Ishikawa (cell line): ENCODE measurements around the gene PDCL2.

Experiments
- CEBPB ChIP-seq: IDR thresholded peaks from 2 replicates; pipeline ENCODE4 v1.6.1; 2012
- CREB1 ChIP-seq: IDR thresholded peaks from 2 replicates; pipeline ENCODE4 v1.6.1; 2012; ENCODE audit warnings: low read depth
- EP300 ChIP-seq: IDR thresholded peaks from 2 replicates; pipeline ENCODE4 v1.6.1; 2012; ENCODE audit warnings: borderline replicate concordance
- FOXM1 ChIP-seq: IDR thresholded peaks from 2 replicates; pipeline ENCODE4 v1.6.1; 2012; ENCODE audit warnings: low read depth, borderline replicate concordance
- NFIC ChIP-seq: IDR thresholded peaks from 2 replicates; pipeline ENCODE4 v1.6.1; 2012
- RAD21 ChIP-seq: IDR thresholded peaks from 2 replicates; pipeline ENCODE4 v1.6.1; 2012; ENCODE audit warnings: low read depth
- TAF1 ChIP-seq: IDR thresholded peaks from 2 replicates; pipeline ENCODE4 v1.6.1; 2012; ENCODE audit warnings: low read depth, mild to moderate bottlenecking
- TCF12 ChIP-seq: IDR thresholded peaks from 2 replicates; pipeline ENCODE4 v1.6.1; 2012; ENCODE audit warnings: low read depth
- TEAD4 ChIP-seq: IDR thresholded peaks from 2 replicates; pipeline ENCODE4 v1.6.1; 2012
- YY1 ChIP-seq: IDR thresholded peaks from 2 replicates; pipeline ENCODE4 v1.6.1; 2012; ENCODE audit warnings: low read depth
- ZBTB7A ChIP-seq: IDR thresholded peaks from 2 replicates; pipeline ENCODE4 v1.6.1; 2012; ENCODE audit warnings: low read depth
- TF ChIP-seq, protein P1 (sequence below): IDR thresholded peaks from 2 replicates; pipeline ENCODE4 v1.6.1; 2012
- TF ChIP-seq, protein P2 (sequence below): IDR thresholded peaks from 2 replicates; pipeline ENCODE4 v1.6.1; 2012; ENCODE audit warnings: low read depth, mild to moderate bottlenecking
- TF ChIP-seq, protein P3 (sequence below): IDR thresholded peaks from 2 replicates; pipeline ENCODE4 v1.6.1; 2012

DNA sequence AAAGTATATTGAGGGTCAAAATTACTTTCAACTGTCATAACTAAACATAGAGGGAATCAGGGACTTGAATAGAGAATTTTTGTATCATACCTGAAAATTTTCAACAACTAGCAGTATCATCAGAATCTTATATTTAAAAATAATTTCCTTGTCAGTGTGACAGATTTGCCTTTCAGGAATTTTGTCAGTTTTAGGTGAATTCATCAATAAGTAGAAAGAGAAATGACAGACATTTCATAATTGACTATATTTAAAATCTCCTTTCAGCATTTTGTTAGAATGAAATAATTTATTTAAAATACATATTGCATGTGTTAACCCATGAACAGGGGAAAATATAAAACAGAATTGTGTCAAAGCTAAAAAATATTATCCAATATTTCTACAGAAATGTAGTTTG lies 8.6 kb upstream of the PDCL2 start:
- TF ChIP-seq, protein P1, sequence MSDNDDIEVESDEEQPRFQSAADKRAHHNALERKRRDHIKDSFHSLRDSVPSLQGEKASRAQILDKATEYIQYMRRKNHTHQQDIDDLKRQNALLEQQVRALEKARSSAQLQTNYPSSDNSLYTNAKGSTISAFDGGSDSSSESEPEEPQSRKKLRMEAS = no peak
- no peak for TF ChIP-seq EP300
- TF ChIP-seq, protein P2, sequence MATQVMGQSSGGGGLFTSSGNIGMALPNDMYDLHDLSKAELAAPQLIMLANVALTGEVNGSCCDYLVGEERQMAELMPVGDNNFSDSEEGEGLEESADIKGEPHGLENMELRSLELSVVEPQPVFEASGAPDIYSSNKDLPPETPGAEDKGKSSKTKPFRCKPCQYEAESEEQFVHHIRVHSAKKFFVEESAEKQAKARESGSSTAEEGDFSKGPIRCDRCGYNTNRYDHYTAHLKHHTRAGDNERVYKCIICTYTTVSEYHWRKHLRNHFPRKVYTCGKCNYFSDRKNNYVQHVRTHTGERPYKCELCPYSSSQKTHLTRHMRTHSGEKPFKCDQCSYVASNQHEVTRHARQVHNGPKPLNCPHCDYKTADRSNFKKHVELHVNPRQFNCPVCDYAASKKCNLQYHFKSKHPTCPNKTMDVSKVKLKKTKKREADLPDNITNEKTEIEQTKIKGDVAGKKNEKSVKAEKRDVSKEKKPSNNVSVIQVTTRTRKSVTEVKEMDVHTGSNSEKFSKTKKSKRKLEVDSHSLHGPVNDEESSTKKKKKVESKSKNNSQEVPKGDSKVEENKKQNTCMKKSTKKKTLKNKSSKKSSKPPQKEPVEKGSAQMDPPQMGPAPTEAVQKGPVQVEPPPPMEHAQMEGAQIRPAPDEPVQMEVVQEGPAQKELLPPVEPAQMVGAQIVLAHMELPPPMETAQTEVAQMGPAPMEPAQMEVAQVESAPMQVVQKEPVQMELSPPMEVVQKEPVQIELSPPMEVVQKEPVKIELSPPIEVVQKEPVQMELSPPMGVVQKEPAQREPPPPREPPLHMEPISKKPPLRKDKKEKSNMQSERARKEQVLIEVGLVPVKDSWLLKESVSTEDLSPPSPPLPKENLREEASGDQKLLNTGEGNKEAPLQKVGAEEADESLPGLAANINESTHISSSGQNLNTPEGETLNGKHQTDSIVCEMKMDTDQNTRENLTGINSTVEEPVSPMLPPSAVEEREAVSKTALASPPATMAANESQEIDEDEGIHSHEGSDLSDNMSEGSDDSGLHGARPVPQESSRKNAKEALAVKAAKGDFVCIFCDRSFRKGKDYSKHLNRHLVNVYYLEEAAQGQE = no peak
- no peak for TF ChIP-seq FOXM1
- TF ChIP-seq CEBPB = no peak
- no peak for TF ChIP-seq RAD21
- no peak for TF ChIP-seq YY1
- TF ChIP-seq TAF1 = no peak
- TF ChIP-seq CREB1 = no peak
- TF ChIP-seq, protein P3, sequence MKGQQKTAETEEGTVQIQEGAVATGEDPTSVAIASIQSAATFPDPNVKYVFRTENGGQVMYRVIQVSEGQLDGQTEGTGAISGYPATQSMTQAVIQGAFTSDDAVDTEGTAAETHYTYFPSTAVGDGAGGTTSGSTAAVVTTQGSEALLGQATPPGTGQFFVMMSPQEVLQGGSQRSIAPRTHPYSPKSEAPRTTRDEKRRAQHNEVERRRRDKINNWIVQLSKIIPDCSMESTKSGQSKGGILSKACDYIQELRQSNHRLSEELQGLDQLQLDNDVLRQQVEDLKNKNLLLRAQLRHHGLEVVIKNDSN = no peak
- TF ChIP-seq TCF12 = no peak
- TF ChIP-seq ZBTB7A = no peak
- no peak for TF ChIP-seq TEAD4
- TF ChIP-seq NFIC = no peak
